SK-N-SH (cell line): ENCODE data around the gene TULP4. TPM values are rescaled to one million over a fixed set of nuclear protein-coding genes. Genes with fewer than 3 reads are reported as not detected.

Experiments
- CTCF ChIA-PET: fragments of 300-600, 350-600 bp; formaldehyde crosslinking; extraction: SDS; loops from one replicate; lab custom pipeline; 2021; lab: Yijun Ruan, JAX
- POLR2A ChIA-PET: fragments of 350-600 bp; sonication (Branson Sonifier 250); formaldehyde crosslinking; extraction: SDS; loops from one replicate; lab custom pipeline; 2020; ENCODE audit warnings: antibody characterized with exemption, inconsistent platforms; lab: Yijun Ruan, JAX
- DNase-seq: peaks from one replicate; pipeline ENCODE4 v3.0.0; 2012
- H2AFZ ChIP-seq: fragments of 200-600 bp; sonication (generic); 2 replicates; pipeline ENCODE4 v1.8.1; 2016; ENCODE audit warnings: antibody characterized with exemption, mild to moderate bottlenecking, low read depth
- H3F3A ChIP-seq: fragments of 200-600 bp; sonication (generic); replicated peaks from 2 replicates; pipeline ENCODE3; 2016; ENCODE audit warnings: antibody characterized with exemption, mild to moderate bottlenecking; ENCODE audit not compliant: insufficient read depth
- H3K27ac ChIP-seq, 2 experiments: fragments of 200-500 bp in 1 of 2; fragments of 200-600 bp in 1 of 2; sonication (Bioruptor generic) in 1 of 2; sonication (generic), shearing (Covaris generic) in 1 of 2; 2 replicates each; pipeline versions ENCODE4 v1.5.1 to v1.6.1; 2014 to 2016; ENCODE audit warnings: low read depth in 2 of 2, inconsistent platforms in 1 of 2, low read length in 1 of 2, mild to moderate bottlenecking in 1 of 2, mixed read lengths in 1 of 2
- H3K27me3 ChIP-seq: fragments of 200-600 bp; sonication (generic), shearing (Covaris generic); 2 replicates; pipeline ENCODE4 v1.6.1; 2016; ENCODE audit warnings: mixed run types; ENCODE audit not compliant: insufficient read depth
- H3K36me3 ChIP-seq, 2 experiments: fragments of 200-500 bp in 1 of 2; fragments of 200-600 bp in 1 of 2; sonication (Bioruptor generic) in 1 of 2; sonication (generic) in 1 of 2; replicated peaks in 1 of 2; 2 replicates each; pipeline versions ENCODE3 to v1.5.1; 2014 to 2016; ENCODE audit warnings: low read length in 1 of 2, mild to moderate bottlenecking in 1 of 2; ENCODE audit not compliant: insufficient read depth in 2 of 2, control insufficient read depth in 1 of 2
- H3K4me1 ChIP-seq, 2 experiments: fragments of 200-500 bp in 1 of 2; fragments of 200-600 bp in 1 of 2; sonication (Bioruptor generic) in 1 of 2; sonication (generic), shearing (Covaris generic) in 1 of 2; 2 replicates each; pipeline versions ENCODE4 v1.5.1 to v1.6.1; 2014 to 2016; ENCODE audit warnings: low read depth in 1 of 2, low read length in 1 of 2, mixed run types in 1 of 2; ENCODE audit not compliant: insufficient read depth in 2 of 2, control insufficient read depth in 1 of 2
- H3K4me2 ChIP-seq: fragments of 200-600 bp; sonication (generic), shearing (Covaris generic); 2 replicates; pipeline ENCODE4 v1.6.1; 2017; ENCODE audit warnings: mixed run types
- H3K4me3 ChIP-seq, 2 experiments: fragments of 200-500 bp in 1 of 2; fragments of 200-600 bp in 1 of 2; sonication (Bioruptor generic) in 1 of 2; sonication (generic), shearing (Covaris generic) in 1 of 2; 2 replicates each; pipeline versions ENCODE4 v1.5.1 to v1.8.1; 2014 to 2016; ENCODE audit warnings: low read depth in 2 of 2, inconsistent platforms in 1 of 2, low read length in 1 of 2, mild to moderate bottlenecking in 1 of 2, mixed read lengths in 1 of 2, moderate library complexity in 1 of 2
- H3K79me2 ChIP-seq: fragments of 200-600 bp; sonication (generic); 2 replicates; pipeline ENCODE4 v1.8.1; 2017; ENCODE audit warnings: mild to moderate bottlenecking; ENCODE audit not compliant: insufficient read depth
- H3K9ac ChIP-seq: fragments of 200-600 bp; sonication (generic); 2 replicates; pipeline ENCODE4 v1.6.1; 2017; ENCODE audit warnings: mixed run types
- H3K9me2 ChIP-seq: fragments of 200-600 bp; sonication (generic); 2 replicates; pipeline ENCODE4 v1.6.1; 2017; ENCODE audit warnings: mixed run types
- H3K9me3 ChIP-seq: fragments of 200-600 bp; sonication (generic); 2 replicates; pipeline ENCODE4 v1.6.1; 2017; ENCODE audit warnings: mixed run types, mild to moderate bottlenecking, moderate library complexity
- H4K20me1 ChIP-seq: fragments of 200-600 bp; sonication (generic); 2 replicates; pipeline ENCODE4 v1.6.1; 2017; ENCODE audit warnings: mild to moderate bottlenecking, mixed run types; ENCODE audit not compliant: insufficient read depth
- FOXJ3 ChIP-seq: sonication (generic); formaldehyde crosslinking; IDR thresholded peaks from 2 replicates; pipeline ENCODE4 v1.5.1; 2020; ENCODE audit warnings: mild to moderate bottlenecking, missing genetic modification reagents
- FOXM1 ChIP-seq: IDR thresholded peaks from 2 replicates; pipeline ENCODE4 v1.4.0; 2012; ENCODE audit warnings: low read depth, mild to moderate bottlenecking
- GABPA ChIP-seq: IDR thresholded peaks from 2 replicates; pipeline ENCODE4 v1.4.0; 2012; ENCODE audit warnings: low read depth, mild to moderate bottlenecking
- GATA2 ChIP-seq: sonication (generic); formaldehyde crosslinking; IDR thresholded peaks from 2 replicates; pipeline ENCODE4 v1.5.0; 2020; ENCODE audit warnings: mild to moderate bottlenecking, missing genetic modification reagents
- MXI1 ChIP-seq: IDR thresholded peaks from 2 replicates; pipeline ENCODE4 v1.6.1; 2012; ENCODE audit warnings: mild to moderate bottlenecking, low read depth, low read length, improper control_type of control experiment
- NFIC ChIP-seq: IDR thresholded peaks from 2 replicates; pipeline ENCODE4 v1.4.0; 2012; ENCODE audit warnings: borderline replicate concordance
- POLR2AphosphoS5 ChIP-seq: IDR thresholded peaks from 2 replicates; pipeline ENCODE4 v1.6.1; 2012; ENCODE audit warnings: low read depth, low read length
- RAD21 ChIP-seq: IDR thresholded peaks from 2 replicates; pipeline ENCODE4 v1.6.1; 2012; ENCODE audit warnings: mild to moderate bottlenecking, low read length
- RFX5 ChIP-seq: IDR thresholded peaks from 2 replicates; pipeline ENCODE4 v1.6.1; 2012; ENCODE audit warnings: mild to moderate bottlenecking, improper control_type of control experiment, low read length
- SMC3 ChIP-seq: IDR thresholded peaks from 2 replicates; pipeline ENCODE4 v1.6.1; 2012; ENCODE audit warnings: low read depth, low read length, improper control_type of control experiment
- TCF12 ChIP-seq: IDR thresholded peaks from 2 replicates; pipeline ENCODE4 v1.4.0; 2012
- TEAD4 ChIP-seq: IDR thresholded peaks from 2 replicates; pipeline ENCODE4 v1.4.0; 2012; ENCODE audit warnings: mild to moderate bottlenecking, borderline replicate concordance; ENCODE audit not compliant: insufficient read depth
- YY1 ChIP-seq: IDR thresholded peaks from 2 replicates; pipeline ENCODE4 v1.4.0; 2012; ENCODE audit warnings: low read depth, mild to moderate bottlenecking
- whole genome bisulfite sequencing: methylation state at CpG from one replicate; pipeline ENCODE4 v1.1.6; 2017; ENCODE audit warnings: low lambda C conversion rate; 5-methylcytosine and 5-hydroxymethylcytosine counted together
- polyA plus RNA-seq, 3 experiments: library from polyadenylated mRNA; depleted of rRNA; stranded (reverse); fragments of >200 nt; gene quantifications; 2 replicates each; pipeline ENCODE4 v1.2.3, GENCODE V29; 2012
- TF ChIP-seq, protein P1 (sequence below): fragments of 150-350 bp; IDR thresholded peaks from 2 replicates; pipeline ENCODE4 v1.6.1; 2017; ENCODE audit warnings: antibody characterized with exemption, low read length, low read depth, borderline replicate concordance
- TF ChIP-seq, protein P2 (sequence below): IDR thresholded peaks from 2 replicates; pipeline ENCODE4 v1.4.0; 2012; ENCODE audit warnings: low read depth, borderline replicate concordance
- TF ChIP-seq, protein P3 (sequence below): IDR thresholded peaks from 2 replicates; pipeline ENCODE4; 2012
- TF ChIP-seq, protein P4 (sequence below): IDR thresholded peaks from 2 replicates; pipeline ENCODE4 v1.4.0; 2012; ENCODE audit warnings: low read depth, borderline replicate concordance

TULP4 gene
- polyA plus RNA-seq, 1 of the 3 experiments (the other 2 are of a cell fraction): 5.9 TPM

DNA sequence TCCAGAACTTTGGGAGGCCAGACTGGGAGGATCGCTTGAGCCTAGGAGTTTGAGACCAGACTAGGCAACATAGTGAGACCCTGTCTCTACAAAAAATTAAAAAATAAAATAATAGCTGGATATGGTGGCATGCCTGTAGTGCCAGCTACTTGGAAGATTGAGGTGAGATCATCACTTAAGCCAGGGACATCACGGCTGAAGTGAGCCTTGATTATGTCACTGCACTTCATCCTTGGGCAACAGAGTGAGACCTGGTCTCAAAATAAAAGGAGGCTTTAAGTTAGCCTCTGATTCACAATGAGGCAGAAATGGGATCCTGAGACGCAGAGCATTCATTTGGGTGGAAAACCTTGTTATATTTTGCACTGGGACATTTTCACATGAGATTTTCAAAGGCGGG, 57.0 kb downstream of the TULP4 start:
- peaks cover 42% of the 10 kb centered on the region for H3K79me2 ChIP-seq
- TF ChIP-seq NFIC (no peak), FOXJ3 (CRISPR knock-in tag) (no peak), GABPA (no peak)
- TF ChIP-seq, protein P1, sequence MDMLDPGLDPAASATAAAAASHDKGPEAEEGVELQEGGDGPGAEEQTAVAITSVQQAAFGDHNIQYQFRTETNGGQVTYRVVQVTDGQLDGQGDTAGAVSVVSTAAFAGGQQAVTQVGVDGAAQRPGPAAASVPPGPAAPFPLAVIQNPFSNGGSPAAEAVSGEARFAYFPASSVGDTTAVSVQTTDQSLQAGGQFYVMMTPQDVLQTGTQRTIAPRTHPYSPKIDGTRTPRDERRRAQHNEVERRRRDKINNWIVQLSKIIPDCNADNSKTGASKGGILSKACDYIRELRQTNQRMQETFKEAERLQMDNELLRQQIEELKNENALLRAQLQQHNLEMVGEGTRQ: no peak
- TF ChIP-seq, protein P2, sequence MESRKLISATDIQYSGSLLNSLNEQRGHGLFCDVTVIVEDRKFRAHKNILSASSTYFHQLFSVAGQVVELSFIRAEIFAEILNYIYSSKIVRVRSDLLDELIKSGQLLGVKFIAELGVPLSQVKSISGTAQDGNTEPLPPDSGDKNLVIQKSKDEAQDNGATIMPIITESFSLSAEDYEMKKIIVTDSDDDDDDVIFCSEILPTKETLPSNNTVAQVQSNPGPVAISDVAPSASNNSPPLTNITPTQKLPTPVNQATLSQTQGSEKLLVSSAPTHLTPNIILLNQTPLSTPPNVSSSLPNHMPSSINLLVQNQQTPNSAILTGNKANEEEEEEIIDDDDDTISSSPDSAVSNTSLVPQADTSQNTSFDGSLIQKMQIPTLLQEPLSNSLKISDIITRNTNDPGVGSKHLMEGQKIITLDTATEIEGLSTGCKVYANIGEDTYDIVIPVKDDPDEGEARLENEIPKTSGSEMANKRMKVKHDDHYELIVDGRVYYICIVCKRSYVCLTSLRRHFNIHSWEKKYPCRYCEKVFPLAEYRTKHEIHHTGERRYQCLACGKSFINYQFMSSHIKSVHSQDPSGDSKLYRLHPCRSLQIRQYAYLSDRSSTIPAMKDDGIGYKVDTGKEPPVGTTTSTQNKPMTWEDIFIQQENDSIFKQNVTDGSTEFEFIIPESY: no peak
- TF ChIP-seq, protein P3, sequence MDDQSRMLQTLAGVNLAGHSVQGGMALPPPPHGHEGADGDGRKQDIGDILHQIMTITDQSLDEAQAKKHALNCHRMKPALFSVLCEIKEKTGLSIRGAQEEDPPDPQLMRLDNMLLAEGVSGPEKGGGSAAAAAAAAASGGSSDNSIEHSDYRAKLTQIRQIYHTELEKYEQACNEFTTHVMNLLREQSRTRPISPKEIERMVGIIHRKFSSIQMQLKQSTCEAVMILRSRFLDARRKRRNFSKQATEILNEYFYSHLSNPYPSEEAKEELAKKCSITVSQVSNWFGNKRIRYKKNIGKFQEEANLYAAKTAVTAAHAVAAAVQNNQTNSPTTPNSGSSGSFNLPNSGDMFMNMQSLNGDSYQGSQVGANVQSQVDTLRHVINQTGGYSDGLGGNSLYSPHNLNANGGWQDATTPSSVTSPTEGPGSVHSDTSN: no peak
- 0 out of 2 replicates have a peak, but pooled peaks cover 4% of the 10 kb centered on the region for H4K20me1 ChIP-seq
- no peaks in the 10 kb centered on the region for H3K9me3 ChIP-seq
- H3K36me3 ChIP-seq: no peaks in the 10 kb centered on the region
- H3K9me2 ChIP-seq: no peaks in the 10 kb centered on the region
- ChIA-PET POLR2A (no interaction called here), CTCF (no interaction called here)
- peaks cover 3% of the 10 kb centered on the region for H3F3A ChIP-seq
- H3K4me3 ChIP-seq: no peak overlapping the region
- WGBS: 96% methylated on average over 4 of the region's 4 CpGs
- peaks cover 0 to 2% of the 10 kb centered on the region in 2 experiments; a peak in 2 of 4 replicates for H3K4me1 ChIP-seq
- H3K9ac ChIP-seq: no peak overlapping the region
- H3K27me3 ChIP-seq: no peaks in the 10 kb centered on the region
- DNase-seq: no peak
- no peak overlapping the region for H2AFZ ChIP-seq
- H3K4me2 ChIP-seq: no peak overlapping the region
- H3K27ac ChIP-seq: no peak overlapping the region

DNA sequence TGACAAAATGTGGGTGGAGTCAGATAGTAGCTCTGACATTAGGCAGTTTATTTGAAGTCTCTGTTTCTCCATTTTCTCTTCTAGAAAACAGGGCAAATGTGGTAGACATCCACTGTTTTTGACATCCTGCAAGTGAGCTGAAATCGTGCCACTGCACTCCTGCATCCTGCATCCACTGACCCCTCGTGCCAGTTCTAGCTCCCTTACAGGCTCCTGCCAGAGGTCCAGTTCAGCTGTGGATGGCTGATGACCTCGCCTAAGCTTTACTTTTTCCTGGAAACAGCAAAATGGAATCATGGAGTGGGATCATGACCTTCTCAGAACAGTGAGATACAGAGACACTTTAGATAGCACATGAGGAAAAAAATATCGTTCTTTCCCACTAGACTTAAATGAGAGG, 58.5 kb downstream of the TULP4 start:
- H3F3A ChIP-seq: no peaks in the 10 kb centered on the region
- no peaks in the 10 kb centered on the region for H3K36me3 ChIP-seq
- ChIA-PET CTCF (no interaction called here), POLR2A (no interaction called here)
- no peak overlapping the region for H3K9ac ChIP-seq
- no peak overlapping the region for H3K27ac ChIP-seq
- H3K9me3 ChIP-seq: no peaks in the 10 kb centered on the region
- peaks cover 37% of the 10 kb centered on the region for H3K79me2 ChIP-seq
- H3K27me3 ChIP-seq: no peaks in the 10 kb centered on the region
- no peaks in the 10 kb centered on the region for H3K9me2 ChIP-seq
- no peak overlapping the region for H2AFZ ChIP-seq
- H4K20me1 ChIP-seq: 0 out of 2 replicates have a peak, but pooled peaks cover 4% of the 10 kb centered on the region
- H3K4me1 ChIP-seq: peaks cover 0 to 2% of the 10 kb centered on the region in 2 experiments; a peak in 2 of 4 replicates
- H3K4me3 ChIP-seq: no peak overlapping the region
- 92% methylated on average over 4 of the region's 4 CpGs for WGBS
- H3K4me2 ChIP-seq: no peak overlapping the region
- DNase-seq: no peak
- TF ChIP-seq POLR2AphosphoS5 (no peak), MXI1 (no peak), GATA2 (CRISPR knock-in tag) (no peak), RFX5 (no peak), SMC3 (no peak), TCF12 (no peak), NFIC (no peak), TEAD4 (no peak), FOXM1 (no peak), RAD21 (no peak), YY1 (no peak)
- TF ChIP-seq, protein P3: no peak
- TF ChIP-seq, protein P1: no peak
- TF ChIP-seq, protein P4, sequence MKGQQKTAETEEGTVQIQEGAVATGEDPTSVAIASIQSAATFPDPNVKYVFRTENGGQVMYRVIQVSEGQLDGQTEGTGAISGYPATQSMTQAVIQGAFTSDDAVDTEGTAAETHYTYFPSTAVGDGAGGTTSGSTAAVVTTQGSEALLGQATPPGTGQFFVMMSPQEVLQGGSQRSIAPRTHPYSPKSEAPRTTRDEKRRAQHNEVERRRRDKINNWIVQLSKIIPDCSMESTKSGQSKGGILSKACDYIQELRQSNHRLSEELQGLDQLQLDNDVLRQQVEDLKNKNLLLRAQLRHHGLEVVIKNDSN: no peak
